K562 (cell line): ENCODE results near the gene USP7. TPM values are rescaled to one million over a fixed set of nuclear protein-coding genes. Genes with fewer than 3 reads are reported as not detected.
A peak's percentile ranks its signal among the peaks of the same experiment; 100 is the strongest.

ENCODE experiments used
- ATF1 ChIP-seq, 2 experiments: fragments of 450-650 bp in 1 of 2; IDR thresholded peaks; 2 replicates each; pipeline ENCODE4 v1.6.1; 2016; ENCODE audit warnings: missing compliant biosample characterization in 1 of 2, missing genetic modification characterization in 1 of 2
- ATF4 ChIP-seq: fragments of 450-650 bp; formaldehyde crosslinking; IDR thresholded peaks from 2 replicates; pipeline ENCODE4 v1.4.0; 2022; ENCODE audit warnings: mild to moderate bottlenecking, moderate library complexity
- FIP1L1 ChIP-seq: fragments of 200-400 bp; formaldehyde crosslinking; IDR thresholded peaks from 2 replicates; pipeline ENCODE4 v1.6.1; 2018; ENCODE audit warnings: mild to moderate bottlenecking, low read depth, low read length; ENCODE audit not compliant: poor library complexity, severe bottlenecking
- GTF3C2 ChIP-seq: IDR thresholded peaks from 3 replicates; pipeline ENCODE4 v1.6.1; 2011; ENCODE audit warnings: borderline replicate concordance, mild to moderate bottlenecking, moderate library complexity; ENCODE audit not compliant: insufficient read length; ENCODE audit errors: extremely low read depth
- HMG20A ChIP-seq: fragments of 450-650 bp; formaldehyde crosslinking; conservative IDR thresholded peaks from 2 replicates; pipeline ENCODE4 v1.4.0; 2020; ENCODE audit warnings: mild to moderate bottlenecking, mixed read lengths
- ID3 ChIP-seq, 2 experiments: fragments of 250-450 bp in 1 of 2; fragments of 450-650 bp in 1 of 2; sonication (Bioruptor Pico) in 1 of 2; IDR thresholded peaks; 2 replicates each; pipeline versions ENCODE4 v1.6.1 to v1.8.0; 2016 to 2021; ENCODE audit warnings: mild to moderate bottlenecking in 2 of 2, moderate library complexity in 2 of 2, missing compliant biosample characterization in 1 of 2, missing genetic modification characterization in 1 of 2
- MBD2 ChIP-seq: sonication (generic); IDR thresholded peaks from 2 replicates; pipeline ENCODE4 v1.6.1; 2016; ENCODE audit warnings: low read depth, borderline replicate concordance
- NCOA6 ChIP-seq: fragments of 450-650 bp; IDR thresholded peaks from 2 replicates; pipeline ENCODE4 v1.6.1; 2017; ENCODE audit warnings: mild to moderate bottlenecking
- NRF1 ChIP-seq, 2 experiments: fragments of 450-650 bp; IDR thresholded peaks in 1 of 2; conservative IDR thresholded peaks in 1 of 2; 2 replicates each; pipeline ENCODE4 v1.6.1; 2014; ENCODE audit warnings: mild to moderate bottlenecking in 2 of 2
- PHF20 ChIP-seq: fragments of 450-650 bp; IDR thresholded peaks from 2 replicates; pipeline ENCODE4 v1.6.1; 2018; ENCODE audit not compliant: partially characterized antibody
- PPARD ChIP-seq: fragments of 250-450 bp; sonication (Bioruptor Pico); IDR thresholded peaks from 2 replicates; pipeline ENCODE4 v1.8.0; 2022; ENCODE audit warnings: inconsistent platforms, mild to moderate bottlenecking, moderate library complexity
- SETDB1 ChIP-seq: IDR thresholded peaks from one replicate; pipeline ENCODE4 v1.6.1; 2012; ENCODE audit warnings: low read length, control low read depth, inconsistent platforms
- TOE1 ChIP-seq, 2 experiments: fragments of 450-650 bp in 1 of 2; sonication (generic) in 1 of 2; formaldehyde crosslinking in 1 of 2; IDR thresholded peaks; 2 replicates each; pipeline versions ENCODE4 v1.7.1 to v1.8.0; 2016 to 2022; ENCODE audit warnings: borderline replicate concordance in 2 of 2, mild to moderate bottlenecking in 2 of 2, antibody characterized with exemption in 1 of 2, inconsistent platforms in 1 of 2, low read depth in 1 of 2, missing genetic modification reagents in 1 of 2, moderate library complexity in 1 of 2
- ZBTB43 ChIP-seq: sonication (generic); formaldehyde crosslinking; IDR thresholded peaks from 2 replicates; pipeline ENCODE4 v1.8.0; 2023; ENCODE audit warnings: mild to moderate bottlenecking, missing genetic modification reagents
- ZC3H11A ChIP-seq: IDR thresholded peaks from 2 replicates; pipeline ENCODE4 v1.6.1; 2012; ENCODE audit warnings: low read depth, low read length, improper control_type of control experiment
- ZFP30 ChIP-seq: fragments of 250-450 bp; sonication (Bioruptor Pico); IDR thresholded peaks from 2 replicates; pipeline ENCODE4 v1.8.0; 2022; ENCODE audit warnings: moderate library complexity, mild to moderate bottlenecking, inconsistent platforms, borderline replicate concordance
- ZNF324 ChIP-seq: fragments of 250-450 bp; sonication (Bioruptor Pico); IDR thresholded peaks from 2 replicates; pipeline ENCODE4 v1.4.0; 2020; ENCODE audit warnings: mild to moderate bottlenecking
- ZNF507 ChIP-seq: conservative IDR thresholded peaks from 2 replicates; pipeline ENCODE4 v1.6.1; 2017; ENCODE audit warnings: missing genetic modification characterization, missing compliant biosample characterization
- ZNF77 ChIP-seq: fragments of 250-450 bp; sonication (Bioruptor Pico); IDR thresholded peaks from 2 replicates; pipeline ENCODE4 v1.5.0; 2020
- polyA plus RNA-seq, 8 experiments: library from polyadenylated mRNA; depleted of rRNA in 4 of 8; stranded (reverse) in 5 of 8; unstranded in 3 of 8; fragments of >200 nt; fragmentation: Nextera tagmentation in 2 of 8; fragmentation: Illumina TruSeq in 1 of 8; extraction: Ambion mirVana in 2 of 8; extraction: Trizol in 1 of 8; gene quantifications; 2 replicates each; pipeline versions ENCODE4 v1.2.1 to v1.2.3, GENCODE V29; 2011 to 2014; ENCODE audit warnings: inconsistent platforms in 1 of 8, missing spikeins in 1 of 8
- total RNA-seq, 7 experiments: library from RNA; depleted of rRNA in 6 of 7; stranded (reverse); fragments of >200 nt in 6 of 7; fragmentation: Illumina TruSeq in 2 of 7; extraction: Trizol in 2 of 7; gene quantifications; 2 replicates each; pipeline versions ENCODE4 v1.2.1 to v1.2.3, GENCODE V29; 2011 to 2021; ENCODE audit warnings: low replicate concordance in 1 of 7

The USP7 gene
- total and polyA plus RNA-seq, 9 of the 15 experiments (the other 6 are each of a cell fraction or from before 2014, with no cell fraction given) = 17.1 to 145 (median 57.9) TPM

DNA sequence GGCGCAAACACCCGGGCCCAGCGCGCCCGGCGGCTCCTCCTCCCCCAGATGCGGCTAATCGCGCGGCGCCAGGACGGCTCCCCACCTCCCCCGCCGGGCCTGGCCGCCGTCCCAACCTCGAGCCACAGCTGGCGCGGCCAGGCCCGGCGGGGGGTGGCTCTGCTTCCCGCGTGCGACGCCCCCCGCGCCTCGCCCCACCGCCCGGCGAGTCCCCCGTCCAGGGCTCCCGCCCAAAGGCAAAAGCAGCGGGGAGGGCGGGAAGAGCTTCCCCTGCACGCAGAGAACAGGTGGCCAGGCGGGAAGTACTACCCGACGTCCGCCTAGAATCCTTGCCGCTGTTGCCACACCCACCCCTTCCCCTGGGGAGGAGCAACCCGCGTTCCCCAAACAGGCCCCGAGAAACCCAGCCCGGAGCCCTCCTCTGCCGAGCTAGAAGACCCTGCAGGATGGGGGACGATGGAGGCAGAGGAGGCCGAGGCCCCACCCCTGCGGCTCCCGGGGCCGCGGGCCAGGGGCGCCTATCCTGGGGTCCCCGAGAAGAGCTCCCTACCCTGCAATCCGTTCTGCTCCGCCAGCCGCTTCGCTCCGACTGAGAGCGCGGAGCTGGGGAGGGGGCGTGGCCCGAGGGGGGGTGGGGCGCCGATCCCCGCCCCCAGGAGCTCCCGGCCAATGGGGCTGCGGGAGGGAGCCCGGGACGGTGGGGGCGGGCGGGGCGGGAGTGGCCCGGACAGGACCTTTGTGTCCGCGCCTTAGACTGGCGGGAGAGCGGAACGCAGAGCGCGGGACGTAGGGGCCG lies 95.1 kb downstream of the USP7 start, which contains the start of gene CARHSP1 (continued):
- TF ChIP-seq TOE1 (IDR thresholded peaks at IDR 0.05; ENCODE audit: borderline replicate concordance) = 0 out of 2 replicates have a peak, but pooled peaks have one; percentile 13
- no peak for TF ChIP-seq TOE1 (CRISPR knock-in tag; IDR thresholded peaks at IDR 0.05; ENCODE audit: borderline replicate concordance, low read depth)
- no peak for TF ChIP-seq SETDB1
- TF ChIP-seq ZNF324 (CRISPR knock-in tag) = no peak
- TF ChIP-seq PHF20 = no peak
- no peak for TF ChIP-seq ID3 (CRISPR knock-in tag; IDR thresholded peaks at IDR 0.05)
- TF ChIP-seq ID3 (tag; IDR thresholded peaks at IDR 0.05) = no peak
- no peak for TF ChIP-seq ATF1 (CRISPR knock-in tag; IDR thresholded peaks at IDR 0.05)
- no peak for TF ChIP-seq ATF1 (tag; IDR thresholded peaks at IDR 0.05)
- TF ChIP-seq GTF3C2 = no peak
- no peak for TF ChIP-seq ZFP30
- TF ChIP-seq ATF4 = no peak
- no peak for TF ChIP-seq ZNF507 (tag)
- TF ChIP-seq FIP1L1 = no peak
- no peak for TF ChIP-seq ZC3H11A
- TF ChIP-seq ZNF77 (CRISPR knock-in tag) = no peak
- peak; percentile 65; the same call in 1 of the 2 replicates for TF ChIP-seq MBD2
- no peak for TF ChIP-seq HMG20A (CRISPR knock-in tag)
- TF ChIP-seq PPARD (CRISPR knock-in tag) = no peak
- no peak for TF ChIP-seq ZBTB43 (CRISPR knock-in tag)
- no peak for TF ChIP-seq NCOA6
- TF ChIP-seq NRF1 (conservative IDR thresholded peaks at IDR 0.05 in 1 of 2, IDR thresholded peaks at IDR 0.05 in 1 of 2) = no peak
